NCI-H460 (cell line): ENCODE results near the gene IL17D. TPM values are rescaled to one million over a fixed set of nuclear protein-coding genes. Genes with fewer than 3 reads are reported as not detected.

Source experiments
- total RNA-seq: library from RNA; depleted of rRNA; stranded (reverse); fragments of >200 nt; shearing (Covaris generic); gene quantifications from 2 replicates; pipeline ENCODE4 v1.2.3, GENCODE V29; 2014; rRNA removed

Gene IL17D
- total RNA-seq, 1 experiment from 2014 or later, result 0.92 TPM

Other genes starting within 250 kb of the IL17D start
- gene CRYL1, start 177.8 kb upstream of the IL17D start, total RNA-seq, result 8.7 and 9.1 TPM in 2 replicates
- 20.6 and 21.9 TPM in 2 replicates for gene IFT88, start 136.5 kb upstream of the IL17D start, total RNA-seq
- 7.6 and 10.5 TPM in 2 replicates for gene EEF1AKMT1, start 70.3 kb downstream of the IL17D start, total RNA-seq
- 22.2 and 25.2 TPM in 2 replicates for gene XPO4, start 199.0 kb downstream of the IL17D start, total RNA-seq